Keratinocyte (primary cell): ENCODE data around the gene PTGS2.

ENCODE experiments used
- CTCF ChIP-seq, 3 experiments: IDR thresholded peaks in 1 of 3; conservative IDR thresholded peaks in 1 of 3; optimal IDR thresholded peaks in 1 of 3; 2 replicates in 2 of 3; 3 replicates in 1 of 3; pipeline versions ENCODE3 to v1.5.1; 2011; ENCODE audit warnings: low read length in 3 of 3, mild to moderate bottlenecking in 3 of 3, moderate library complexity in 2 of 3, control low read depth in 1 of 3, inconsistent platforms in 1 of 3; ENCODE audit not compliant: insufficient read depth in 2 of 3; ENCODE audit errors: extremely low read depth in 1 of 3
- EZH2 ChIP-seq: IDR thresholded peaks from one replicate; pipeline ENCODE4 v1.6.1; 2012; ENCODE audit warnings: inconsistent platforms, mild to moderate bottlenecking, low read length, moderate library complexity

- TF ChIP-seq CTCF (optimal IDR thresholded peaks at IDR 0.05 in 1 of 3, IDR thresholded peaks at IDR 0.05 in 1 of 3, conservative IDR thresholded peaks at IDR 0.05 in 1 of 3; ENCODE audit: extremely low read depth in 1 of 3, insufficient read depth in 2 of 3, low read length in 3 of 3) = no peak
- no peak for TF ChIP-seq EZH2
These were observed 28.5 kb upstream of the PTGS2 start for GRCh38 chr1:186708694-186709097.
